Right hindlimb (tissue), 1 donor: ENCODE data around the gene SUB1.
"Not testable (repeated sequence)": the region's sequence is repeated elsewhere in the genome, so short reads cannot be mapped to it uniquely, and the experiment has no call there.

ENCODE experiments used
- DNase-seq: peaks from one replicate; pipeline ENCODE4 v3.0.0-alpha.2; 2018

The SUB1 gene

GRCh38 chr5:32585446-32586275 is at the start of gene SUB1:
Gene SUB1, plus strand, starts transcription at chr5:32585557. Its CDS starts 2,956 bp downstream, at chr5:32588513.
- DNase-seq, result peak; percentile 95

GRCh38 chr5:32536246-32536645 is 49.1 kb upstream of the SUB1 start:
- no peak for DNase-seq

GRCh38 chr5:32537437-32538029 is 47.8 kb upstream of the SUB1 start:
- DNase-seq, result not testable (repeated sequence)

GRCh38 chr5:32538031-32538547 is 47.3 kb upstream of the SUB1 start:
- DNase-seq, result no peak

- no peak for DNase-seq
Measured at GRCh38 chr5:32539981-32540845, 45.1 kb upstream of the SUB1 start.

- no peak for DNase-seq
Measured at GRCh38 chr5:32541241-32541640, 44.1 kb upstream of the SUB1 start.

- no peak for DNase-seq
Measured at GRCh38 chr5:32542216-32543059, 42.9 kb upstream of the SUB1 start.

- no peak for DNase-seq
Measured at GRCh38 chr5:32543291-32543690, 42.1 kb upstream of the SUB1 start.

GRCh38 chr5:32545102-32545800 is 40.1 kb upstream of the SUB1 start:
- DNase-seq, result no peak

GRCh38 chr5:32551194-32551593 is 34.2 kb upstream of the SUB1 start:
- no peak for DNase-seq

GRCh38 chr5:32551865-32552264 is 33.5 kb upstream of the SUB1 start:
- no peak for DNase-seq

GRCh38 chr5:32552491-32552890 is 32.9 kb upstream of the SUB1 start:
- not testable (repeated sequence) for DNase-seq

- no peak for DNase-seq
Measured at GRCh38 chr5:32552936-32553335, 32.4 kb upstream of the SUB1 start.

- not testable (repeated sequence) for DNase-seq
Measured at GRCh38 chr5:32554181-32554780, 31.1 kb upstream of the SUB1 start.

GRCh38 chr5:32556543-32556942 is 28.8 kb upstream of the SUB1 start:
- DNase-seq, result not testable (repeated sequence)

- DNase-seq, result no peak
Measured at GRCh38 chr5:32559411-32559810, 25.9 kb upstream of the SUB1 start.

- no peak for DNase-seq
Measured at GRCh38 chr5:32559921-32560320, 25.4 kb upstream of the SUB1 start.

- DNase-seq, result no peak
Measured at GRCh38 chr5:32562056-32562455, 23.3 kb upstream of the SUB1 start.

GRCh38 chr5:32562843-32563242 is 22.5 kb upstream of the SUB1 start:
- no peak for DNase-seq

- DNase-seq, result no peak
Measured at GRCh38 chr5:32563614-32564013, 21.7 kb upstream of the SUB1 start.

GRCh38 chr5:32565145-32565544 is 20.2 kb upstream of the SUB1 start:
- DNase-seq, result no peak
